NCI-H1092 (cell line): Measurements from ENCODE around the gene PLCD1.

Experiments used
- DNase-seq: peaks from one replicate; lab custom pipeline; 2025; lab: John Stamatoyannopoulos, UW

The PLCD1 gene

DNA sequence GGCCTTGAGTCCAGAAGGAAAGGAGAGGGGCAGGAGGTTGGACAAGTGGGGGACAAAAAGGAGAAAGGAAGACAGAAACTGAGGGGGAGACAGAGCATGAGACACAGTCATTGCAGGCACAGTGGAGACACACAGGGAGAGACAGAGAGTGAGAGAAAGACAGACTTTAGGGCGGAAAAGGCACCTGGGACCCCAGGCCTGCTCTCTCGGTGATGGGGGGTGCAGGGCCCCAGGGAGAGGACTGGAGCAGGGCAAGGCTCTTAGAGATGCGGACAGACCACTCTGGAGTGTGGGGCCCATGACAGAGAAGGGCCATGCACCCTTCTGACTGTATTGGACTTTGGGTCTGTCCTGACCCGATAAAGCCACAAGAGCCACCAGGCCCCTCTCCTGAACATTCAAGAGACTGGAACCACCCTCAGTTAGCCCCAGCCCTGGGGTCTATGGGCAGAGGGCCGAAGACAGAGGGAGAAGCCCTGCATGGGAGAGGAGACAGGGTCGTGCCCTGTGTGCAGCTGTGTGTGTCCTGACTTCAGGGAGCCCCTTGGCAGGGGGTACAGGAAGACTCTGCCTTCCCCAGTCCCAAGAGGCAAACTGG lies 12.5 kb downstream of the PLCD1 start:
- DNase-seq = no peak

DNA sequence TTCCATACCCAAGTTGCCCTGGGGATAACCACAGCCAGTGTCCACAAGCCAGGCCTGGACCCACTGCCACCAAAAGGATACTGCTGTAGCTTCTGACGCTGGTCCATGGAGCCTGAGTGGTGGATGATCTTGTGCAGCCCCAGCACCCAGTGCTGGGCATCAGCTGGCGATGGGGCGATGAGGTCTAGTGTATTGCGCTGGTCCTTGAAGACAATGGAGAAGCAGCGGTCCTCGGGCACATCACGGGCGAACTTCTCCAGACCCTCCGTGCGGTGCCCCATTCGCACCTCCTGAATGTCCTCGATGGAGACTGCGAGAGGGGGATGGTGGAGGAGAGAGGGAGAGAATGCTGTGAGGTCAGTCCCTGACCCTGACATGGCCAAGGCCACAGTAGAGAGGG lies 13.0 kb downstream of the PLCD1 start:
- no peak for DNase-seq

DNA sequence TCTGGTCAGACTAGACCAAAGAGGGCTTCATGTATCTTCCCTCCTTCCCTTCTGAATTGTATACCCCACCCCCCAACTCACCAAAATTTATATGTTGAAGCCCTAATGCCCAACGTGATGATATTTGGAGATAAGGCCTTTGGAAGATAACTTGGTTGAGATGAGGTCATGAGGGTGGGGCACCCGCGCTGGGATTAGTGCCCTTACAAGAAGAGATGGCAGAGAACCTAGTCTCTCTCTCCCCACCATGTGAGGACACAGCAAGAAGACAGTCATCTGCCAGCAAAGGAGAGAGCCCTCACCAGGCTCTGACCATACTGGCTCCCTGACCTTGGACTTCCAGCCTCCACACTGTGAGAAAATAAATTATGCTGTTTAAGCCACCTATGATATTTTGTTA lies 13.5 kb downstream of the PLCD1 start:
- DNase-seq = no peak

DNA sequence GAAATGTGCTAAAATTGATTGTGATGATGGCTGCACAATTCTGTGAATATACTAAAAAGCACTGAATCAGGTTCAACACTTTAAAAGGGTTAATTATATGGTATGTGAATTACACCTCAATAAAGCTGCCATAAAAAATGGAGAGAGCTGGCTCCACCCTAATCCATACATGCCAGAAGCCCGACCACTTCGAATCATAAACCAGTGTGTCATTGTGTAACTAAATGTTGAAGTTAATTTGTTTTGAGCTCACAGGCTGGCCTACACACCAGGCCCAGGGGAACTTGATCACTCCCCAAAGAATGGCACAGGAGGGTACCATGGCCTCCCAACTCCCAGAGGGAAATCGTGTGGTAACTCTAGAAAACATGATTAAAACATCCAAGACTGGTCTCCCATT lies 14.0 kb downstream of the PLCD1 start:
- no peak for DNase-seq

DNA sequence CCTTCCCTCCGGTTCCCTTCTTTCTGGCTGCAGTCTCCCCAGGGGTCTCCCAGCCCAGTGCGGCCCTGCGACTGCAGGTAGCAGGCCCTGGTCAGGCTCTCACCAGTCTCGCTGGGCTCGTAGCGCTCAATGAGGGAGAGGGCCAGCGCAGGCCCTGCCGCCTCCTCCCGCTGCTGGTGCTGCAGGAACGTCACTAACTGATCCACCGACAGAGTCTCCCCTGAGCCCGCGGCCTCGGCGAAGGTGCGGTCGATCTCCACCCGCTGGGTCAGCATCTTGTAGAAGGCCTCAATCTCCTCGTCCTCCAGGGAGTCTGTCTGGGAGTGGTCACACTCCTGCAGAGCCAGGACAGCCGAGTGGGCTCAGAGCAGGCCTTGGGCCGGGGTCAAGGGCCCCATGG lies 18.3 kb downstream of the PLCD1 start:
- no peak for DNase-seq

DNA sequence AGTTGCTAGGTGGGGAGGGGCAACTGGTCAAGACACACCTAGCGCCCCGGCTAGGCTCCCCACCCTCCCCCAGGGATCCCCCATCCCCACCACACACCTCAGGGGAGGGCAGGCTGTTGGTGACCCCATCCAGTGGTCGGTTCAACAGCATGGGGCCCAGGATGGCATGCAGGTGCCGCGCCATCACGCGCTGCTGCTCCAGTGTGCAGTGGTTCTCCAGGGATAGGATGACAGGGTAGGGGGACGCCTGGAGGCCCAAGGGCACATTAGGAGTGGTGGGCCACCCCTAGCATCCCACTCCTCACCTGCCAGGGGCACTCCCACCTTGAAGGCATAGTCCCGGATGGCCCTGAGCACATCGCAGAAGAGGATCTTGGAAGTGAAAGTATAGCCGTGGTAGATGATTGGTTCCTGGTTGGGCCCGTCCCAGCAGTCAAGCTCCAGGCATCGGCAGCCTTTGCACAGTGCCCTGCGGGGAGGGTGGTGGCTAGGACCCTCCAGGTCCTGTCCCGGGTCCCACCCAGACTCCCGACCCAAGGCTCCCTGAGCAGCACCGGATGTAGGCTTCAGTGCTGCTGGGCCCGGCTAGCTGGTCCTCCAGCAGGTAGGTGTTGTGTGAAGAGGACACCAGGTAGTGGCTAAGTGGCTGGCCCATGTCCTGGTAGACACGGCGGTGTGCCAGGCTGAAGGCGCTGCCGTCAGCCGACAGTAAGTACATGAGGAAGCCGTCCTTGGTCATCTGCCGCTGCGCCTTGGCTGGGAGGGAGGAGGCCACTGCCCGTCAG lies 19.4 kb downstream of the PLCD1 start:
- DNase-seq = no peak

DNA sequence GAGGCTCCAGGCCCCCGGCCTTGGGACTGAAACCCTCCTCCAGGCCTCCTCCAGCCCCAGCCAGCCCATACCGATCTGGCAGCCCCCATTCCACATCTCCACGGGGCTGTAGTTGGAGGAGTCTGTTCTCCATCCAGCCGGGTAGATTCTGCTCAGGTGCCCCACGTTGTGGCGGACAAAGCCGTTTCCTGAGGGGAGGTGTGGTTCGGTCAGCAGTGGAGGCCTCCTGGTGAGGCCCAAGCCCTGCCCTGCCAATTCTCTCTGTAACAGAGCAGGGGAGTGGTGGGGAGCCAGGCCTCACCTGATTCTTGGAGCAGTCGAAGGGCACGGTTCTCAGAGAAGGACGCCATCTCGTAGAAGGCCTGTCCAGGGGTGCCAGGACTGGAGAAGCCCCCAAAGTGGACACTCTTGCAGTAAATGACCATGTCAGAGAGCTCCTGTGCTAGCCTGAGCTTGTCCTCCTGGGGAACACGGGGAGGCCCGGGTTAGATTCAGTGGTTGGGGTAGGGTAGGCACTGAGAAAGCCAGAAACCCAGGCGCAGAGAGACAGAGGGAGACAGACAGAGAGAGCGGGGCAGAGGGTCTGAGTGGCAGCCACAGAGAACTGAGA lies 20.4 kb downstream of the PLCD1 start:
- DNase-seq = no peak

DNA sequence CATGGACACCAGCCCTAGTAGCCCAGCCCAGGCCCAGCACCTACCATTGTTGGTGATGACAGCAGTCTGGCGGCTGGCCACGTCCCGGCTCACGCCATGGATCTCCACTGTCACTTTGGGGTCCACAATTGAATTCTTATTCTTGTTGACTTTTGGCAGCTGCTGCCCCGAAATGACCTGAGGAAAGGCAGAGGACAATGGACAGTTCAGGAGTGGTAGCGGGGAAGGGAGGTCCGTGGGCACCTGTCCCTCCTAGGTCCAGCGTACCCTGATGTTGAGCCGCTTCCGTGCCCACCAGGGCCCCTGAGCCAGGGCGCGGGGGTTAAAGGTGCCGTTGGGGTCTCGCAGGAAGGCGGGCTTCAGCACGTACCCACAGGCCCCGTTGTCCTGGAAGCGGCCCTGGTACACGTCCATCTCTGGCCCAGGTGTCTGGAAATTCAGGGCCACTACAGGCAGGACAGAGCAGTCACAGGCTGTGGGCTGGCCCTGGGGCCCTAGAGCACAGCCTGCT lies 21.2 kb downstream of the PLCD1 start:
- DNase-seq = no peak

DNA sequence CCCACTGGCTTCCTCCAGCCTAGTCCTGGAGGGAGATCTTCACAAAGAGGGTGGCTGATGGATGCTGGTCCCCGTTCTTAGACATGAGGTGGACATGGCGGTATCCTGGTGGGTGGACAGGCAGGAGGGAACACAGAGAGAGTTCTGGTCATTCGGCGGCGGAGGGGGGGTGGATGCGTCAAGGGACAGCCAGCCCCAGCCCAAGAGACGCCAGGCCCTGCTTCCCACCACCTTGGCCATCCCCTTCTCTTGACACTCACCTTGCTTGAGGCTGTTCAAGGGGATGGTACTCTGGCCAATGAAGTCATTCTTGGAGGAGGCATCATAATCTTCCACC lies 21.7 kb downstream of the PLCD1 start:
- DNase-seq = no peak

DNA sequence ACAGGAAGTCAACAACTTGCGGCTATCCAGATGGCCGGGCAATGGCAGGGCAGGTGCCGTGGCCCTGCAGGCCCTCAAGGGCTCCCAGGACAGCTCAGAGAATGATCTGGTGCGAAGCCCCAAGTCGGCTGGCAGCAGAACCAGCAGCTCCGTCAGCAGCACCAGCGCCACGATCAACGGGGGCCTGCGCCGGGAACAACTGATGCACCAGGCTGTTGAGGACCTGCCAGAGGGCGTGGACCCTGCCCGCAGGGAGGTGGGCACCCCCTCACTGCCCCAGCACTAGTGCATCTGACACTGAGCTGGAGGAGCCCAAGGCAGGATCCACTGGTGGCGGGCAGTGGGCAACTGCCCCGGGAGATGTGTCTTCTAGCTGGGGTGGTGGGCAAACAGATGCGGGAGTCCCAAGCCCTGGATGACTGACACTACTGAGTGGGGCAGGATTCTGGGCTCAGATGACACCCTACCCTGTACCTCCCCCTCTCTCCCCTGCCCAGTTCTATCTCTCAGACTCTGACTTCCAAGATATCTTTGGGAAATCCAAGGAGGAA lies 22.9 kb downstream of the PLCD1 start:
- no peak for DNase-seq

DNA sequence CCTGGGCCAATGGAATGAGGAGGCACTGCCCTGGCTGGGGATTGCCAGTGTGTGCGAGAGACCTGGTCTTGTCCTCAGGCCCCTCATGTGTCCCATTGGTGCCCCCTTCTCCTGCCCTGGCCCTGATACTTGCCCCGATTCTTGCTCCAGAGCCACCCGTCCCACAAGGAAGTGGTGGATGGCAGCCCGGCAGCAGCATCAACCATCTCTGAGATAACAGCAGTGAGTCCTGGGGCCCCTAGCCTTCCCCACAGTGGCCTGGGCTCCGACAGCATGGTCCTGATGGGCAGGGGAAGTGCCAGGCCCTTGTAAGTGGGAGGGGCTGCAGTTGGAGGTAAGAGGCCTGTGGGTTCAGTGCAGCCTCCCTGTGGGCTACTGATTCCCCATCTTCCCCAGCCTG lies 23.4 kb downstream of the PLCD1 start:
- no peak for DNase-seq

DNA sequence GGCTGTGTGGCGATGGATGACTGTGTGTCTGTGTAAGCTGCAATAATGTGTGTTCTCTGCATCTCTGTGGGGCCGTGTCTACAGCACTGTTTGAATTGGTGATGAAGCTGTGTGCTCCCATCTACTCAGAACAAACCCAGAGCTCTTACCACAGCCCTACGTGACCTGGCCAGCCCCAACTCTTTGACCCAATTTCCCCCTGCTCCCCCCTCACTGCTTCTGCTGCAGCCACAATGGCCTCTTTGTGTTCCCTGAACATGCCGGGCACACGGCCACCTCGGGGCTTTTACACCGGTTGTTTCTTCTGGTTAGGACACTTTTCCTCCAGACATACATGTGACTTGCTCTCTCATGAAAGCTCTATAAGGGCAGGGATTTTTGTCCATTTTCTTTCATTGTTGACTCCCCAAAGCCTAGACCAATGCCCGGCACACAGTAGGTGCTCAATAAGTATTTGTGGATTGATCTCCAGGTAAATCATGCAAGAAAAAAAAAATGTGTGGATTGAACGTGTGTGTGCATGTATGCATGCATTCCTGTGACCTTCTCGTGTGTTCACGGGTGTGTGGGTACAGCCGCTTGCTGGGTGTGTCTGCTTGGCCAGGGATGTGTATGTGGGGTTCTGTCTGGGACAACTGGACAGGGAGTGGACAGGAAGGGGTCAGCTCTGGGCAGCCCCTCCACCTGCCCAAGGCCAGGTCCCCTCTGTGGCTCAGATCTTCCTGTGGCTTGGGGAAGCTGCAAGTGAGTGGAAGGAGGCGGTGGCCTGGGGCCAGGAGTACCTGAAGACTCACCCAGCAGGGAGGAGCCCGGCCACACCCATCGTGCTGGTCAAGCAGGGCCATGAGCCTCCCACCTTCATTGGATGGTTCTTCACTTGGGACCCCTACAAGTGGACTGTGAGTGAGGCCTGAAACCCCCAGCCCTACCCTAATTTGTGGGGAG lies 24.1 kb downstream of the PLCD1 start:
- DNase-seq = no peak

DNA sequence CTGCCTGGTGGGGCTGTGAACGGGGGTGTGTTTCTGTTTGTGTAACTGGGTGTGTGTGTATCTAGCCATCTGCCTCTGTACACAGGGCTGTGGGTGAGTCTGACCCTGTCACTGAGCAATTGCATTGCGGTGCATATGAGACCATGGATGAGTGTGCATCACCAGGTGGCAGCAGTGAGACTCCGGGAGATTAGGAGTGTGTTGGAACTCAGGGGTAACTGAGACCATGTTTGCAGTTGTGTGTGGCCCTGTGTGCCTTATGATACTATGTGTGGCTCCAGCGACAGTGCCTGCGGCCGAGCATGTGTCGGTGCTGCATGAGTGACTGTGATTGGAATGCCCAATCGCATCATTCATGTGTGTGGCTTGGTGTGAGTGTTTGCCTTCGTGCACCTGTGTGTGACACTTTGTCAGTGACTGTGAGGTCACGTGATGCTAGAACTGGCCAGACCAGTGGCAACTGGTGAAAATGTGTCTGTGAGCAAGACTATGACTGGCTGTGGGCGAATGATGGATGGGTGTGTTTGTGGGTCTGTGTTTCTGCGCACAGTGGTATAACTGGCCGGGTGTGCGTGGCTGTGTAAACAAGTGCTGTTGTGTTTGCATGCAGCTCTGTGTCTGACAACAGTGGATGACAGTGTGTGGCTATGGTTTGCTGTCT lies 24.9 kb downstream of the PLCD1 start:
- DNase-seq = peak; percentile 12

DNA sequence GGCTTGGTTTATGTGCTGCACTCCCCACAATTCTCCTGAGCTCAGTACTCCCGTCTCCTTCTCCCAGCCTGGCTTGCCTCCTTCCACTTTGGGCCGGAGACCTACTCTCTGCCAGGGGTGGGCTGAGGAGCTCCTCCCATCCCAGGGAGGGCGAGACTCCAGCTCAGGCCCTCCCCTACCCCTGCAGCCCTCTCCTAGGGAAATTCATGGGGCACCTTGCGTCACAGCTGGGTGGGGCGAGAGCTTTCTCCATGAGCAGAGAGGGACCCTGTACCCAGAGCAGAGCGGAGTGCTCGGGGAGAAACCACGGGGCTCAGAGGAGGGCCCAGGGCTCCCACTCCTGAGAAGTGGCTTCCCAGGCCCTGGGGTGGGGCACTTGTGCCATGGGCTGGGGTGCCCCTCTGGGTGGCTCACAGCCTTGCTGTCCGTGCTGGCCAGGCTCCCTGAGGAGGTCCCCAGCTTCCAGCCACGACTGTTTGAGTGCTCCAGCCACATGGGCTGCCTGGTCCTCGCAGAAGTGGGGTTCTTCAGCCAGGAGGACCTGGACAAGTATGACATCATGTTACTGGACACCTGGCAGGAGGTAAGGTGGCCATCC lies 25.5 kb downstream of the PLCD1 start:
- no peak for DNase-seq

DNA sequence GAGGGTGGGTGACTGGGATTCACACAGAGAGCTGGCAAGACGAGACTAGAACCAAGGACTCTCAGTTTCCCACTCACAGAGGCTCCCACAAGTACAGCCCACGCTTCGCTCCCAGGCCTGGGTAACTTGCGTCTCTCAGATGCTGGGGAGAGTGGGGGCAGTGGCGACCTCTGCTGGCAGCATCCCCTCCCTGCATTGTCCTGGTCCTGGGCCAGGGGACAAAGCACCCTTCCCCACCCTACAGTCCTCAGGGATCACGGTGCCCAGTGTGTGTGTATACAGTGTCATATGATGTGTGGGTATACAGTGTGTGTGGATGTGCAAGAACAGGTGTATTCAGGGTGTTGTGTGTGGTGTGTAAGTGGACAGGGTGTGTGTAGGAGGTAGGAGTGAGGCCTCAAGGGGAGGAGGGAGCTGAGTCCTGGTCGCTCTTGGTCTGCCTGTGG lies 26.0 kb downstream of the PLCD1 start:
- peak; percentile 6 for DNase-seq

DNA sequence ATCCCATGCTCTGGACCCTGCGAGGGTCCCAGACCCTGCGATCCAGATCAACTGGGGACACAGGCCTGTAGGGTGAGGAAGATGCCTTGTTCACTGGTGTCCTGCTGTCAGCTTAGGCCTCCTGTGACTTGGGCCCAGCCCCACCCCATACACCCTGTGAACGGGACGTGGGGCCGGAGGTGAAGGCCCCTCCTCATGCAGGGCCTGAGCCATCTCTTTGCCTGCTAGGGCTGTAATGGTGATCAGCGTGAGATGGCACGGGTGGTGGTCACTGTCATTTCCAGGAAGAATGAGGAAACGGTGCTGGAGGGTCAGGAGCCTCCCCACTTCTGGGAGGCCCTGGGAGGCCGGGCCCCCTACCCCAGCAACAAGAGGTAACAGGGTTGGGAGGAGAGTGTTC lies 26.5 kb downstream of the PLCD1 start:
- DNase-seq = no peak

DNA sequence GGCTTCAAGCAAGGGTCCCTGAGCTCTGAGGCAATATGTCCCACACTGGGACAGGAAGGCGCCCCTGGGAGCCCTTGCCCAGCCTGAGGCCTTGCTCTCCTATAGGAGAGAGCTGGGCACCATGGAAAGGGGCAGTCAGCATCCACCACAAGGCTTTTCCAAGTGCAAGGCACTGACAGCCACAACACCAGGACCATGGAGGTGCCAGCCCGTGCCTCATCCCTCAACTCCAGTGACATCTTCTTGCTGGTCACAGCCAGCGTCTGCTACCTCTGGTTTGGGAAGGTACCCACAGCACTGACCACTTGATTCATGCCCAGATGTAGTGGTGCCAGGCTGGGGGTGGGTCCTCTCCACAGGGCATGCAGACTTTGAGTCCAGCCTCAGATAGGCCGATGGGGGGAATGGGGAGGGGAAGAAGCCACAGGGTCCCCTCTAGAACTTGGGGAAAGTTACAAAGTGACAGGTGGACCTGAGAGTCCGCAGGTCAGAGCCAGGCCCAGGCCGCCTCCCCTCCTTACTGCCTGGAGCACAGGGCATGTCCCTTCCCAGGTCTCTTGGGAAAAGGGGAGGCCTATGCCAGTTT lies 27.1 kb downstream of the PLCD1 start:
- no peak for DNase-seq

DNA sequence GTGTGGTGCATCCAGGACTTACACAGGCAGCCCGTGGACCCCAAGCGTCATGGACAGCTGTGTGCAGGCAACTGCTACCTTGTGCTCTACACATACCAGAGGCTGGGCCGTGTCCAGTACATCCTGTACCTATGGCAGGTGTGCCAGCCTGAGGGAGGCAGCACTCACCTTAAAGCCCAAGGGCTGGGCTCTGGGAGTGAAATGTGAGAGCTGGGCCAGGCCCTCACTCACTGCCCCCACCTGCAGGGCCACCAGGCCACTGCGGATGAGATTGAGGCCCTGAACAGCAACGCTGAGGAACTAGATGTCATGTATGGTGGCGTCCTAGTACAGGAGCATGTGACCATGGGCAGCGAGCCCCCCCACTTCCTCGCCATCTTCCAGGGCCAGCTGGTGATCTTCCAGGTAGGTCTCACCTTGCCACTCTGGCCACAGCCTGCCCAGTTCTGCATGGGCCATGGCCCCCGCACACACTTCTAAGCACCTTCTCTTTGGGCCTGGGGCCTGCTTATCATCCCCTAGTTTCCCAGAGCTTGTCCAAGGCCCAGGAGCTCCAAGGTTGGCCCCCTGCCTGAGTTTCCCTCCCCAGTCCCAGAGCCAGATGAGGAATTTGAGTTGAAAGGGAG lies 27.9 kb downstream of the PLCD1 start:
- DNase-seq = no peak

DNA sequence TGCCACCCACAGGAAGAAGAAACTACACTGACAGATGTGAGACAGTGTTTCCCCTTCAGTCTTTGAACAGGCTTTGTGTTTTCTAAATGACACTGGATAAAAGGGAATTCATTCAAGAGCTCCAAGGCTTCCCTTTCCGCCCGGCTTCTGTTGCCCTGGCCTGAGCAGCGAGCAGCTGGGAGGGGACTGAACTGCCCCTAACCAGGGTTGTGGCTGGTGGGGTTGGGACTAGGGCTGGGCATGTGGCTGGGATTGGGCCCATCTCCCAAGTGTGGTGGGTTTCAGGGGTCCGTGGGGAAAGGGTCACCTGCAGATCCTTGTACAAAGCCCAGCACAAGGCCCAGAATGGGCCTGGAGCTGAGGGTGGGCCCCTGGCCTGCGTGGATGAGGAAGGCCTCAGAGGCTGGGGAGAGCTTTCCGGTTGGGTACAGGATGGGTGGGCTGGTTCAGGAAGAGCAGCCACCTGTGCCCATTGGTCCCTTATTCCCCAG lies 28.4 kb downstream of the PLCD1 start:
- DNase-seq = no peak
